Nephron (organoid): ENCODE measurements around the gene SOX1.

Source experiments
- H3K27ac Mint-ChIP-seq, 3 experiments: 2 replicates each; pipeline ENCODE4 v1.8.0; 2020; ENCODE audit warnings: mixed read lengths in 3 of 3, mild to moderate bottlenecking in 2 of 3, moderate library complexity in 1 of 3
- H3K27me3 Mint-ChIP-seq: 2 replicates; pipeline ENCODE4 v1.8.0; 2021; ENCODE audit warnings: low read depth, mild to moderate bottlenecking, moderate library complexity, mixed read lengths
- H3K36me3 Mint-ChIP-seq: 2 replicates; pipeline ENCODE4 v1.8.0; 2020; ENCODE audit warnings: low read depth, mixed read lengths
- H3K4me1 Mint-ChIP-seq: 2 replicates; pipeline ENCODE4 v1.8.0; 2020; ENCODE audit warnings: mixed read lengths
- H3K4me3 Mint-ChIP-seq, 3 experiments: 2 replicates each; pipeline ENCODE4 v1.8.0; 2020; ENCODE audit warnings: mild to moderate bottlenecking in 3 of 3, mixed read lengths in 3 of 3, moderate library complexity in 2 of 3
- H3K9me3 Mint-ChIP-seq: 2 replicates; pipeline ENCODE4 v1.8.0; 2020; ENCODE audit warnings: mixed read lengths
- CTCF ChIP-seq, 3 experiments: fragments of 200-600 bp; sonication (generic); IDR thresholded peaks; one replicate each; pipeline ENCODE4 v1.5.0; 2021; ENCODE audit warnings: antibody characterized with exemption in 3 of 3; ENCODE audit not compliant: unreplicated experiment in 3 of 3

The SOX1 gene

GRCh38 chr13:112116187-112116950 lies 49.4 kb downstream of the SOX1 start:
- Mint-ChIP-seq H3K4me1 (no peaks in the 10 kb centered on the region), H3K27ac (no peak overlapping the region), H3K9me3 (no peaks in the 10 kb centered on the region), H3K4me3 (no peak overlapping the region), H3K36me3 (no peaks in the 10 kb centered on the region), H3K27me3 (peaks cover 82% of the 10 kb centered on the region)
- no peak for TF ChIP-seq CTCF (IDR thresholded peaks at IDR 0.05; ENCODE audit: unreplicated experiment in 3 of 3)

- H3K9me3 Mint-ChIP-seq, result no peaks in the 10 kb centered on the region
- no peak overlapping the region for H3K4me3 Mint-ChIP-seq
- no peaks in the 10 kb centered on the region for H3K36me3 Mint-ChIP-seq
- H3K27ac Mint-ChIP-seq, result no peak overlapping the region
- H3K4me1 Mint-ChIP-seq, result no peaks in the 10 kb centered on the region
- H3K27me3 Mint-ChIP-seq, result peaks cover 74% of the 10 kb centered on the region
- TF ChIP-seq CTCF (IDR thresholded peaks at IDR 0.05; ENCODE audit: unreplicated experiment in 3 of 3), result no peak
Measured at GRCh38 chr13:112117258-112117954, 50.5 kb downstream of the SOX1 start.

- no peak for TF ChIP-seq CTCF (IDR thresholded peaks at IDR 0.05; ENCODE audit: unreplicated experiment in 3 of 3)
- H3K4me1 Mint-ChIP-seq, result no peaks in the 10 kb centered on the region
- peaks cover 74% of the 10 kb centered on the region for H3K27me3 Mint-ChIP-seq
- H3K36me3 Mint-ChIP-seq, result no peaks in the 10 kb centered on the region
- no peak overlapping the region for H3K4me3 Mint-ChIP-seq
- H3K9me3 Mint-ChIP-seq, result no peaks in the 10 kb centered on the region
- no peak overlapping the region for H3K27ac Mint-ChIP-seq
Measured at GRCh38 chr13:112117955-112118302, 51.0 kb downstream of the SOX1 start.

- Mint-ChIP-seq H3K27me3 (peaks cover 71% of the 10 kb centered on the region), H3K36me3 (no peaks in the 10 kb centered on the region), H3K4me3 (no peak overlapping the region), H3K4me1 (no peaks in the 10 kb centered on the region), H3K9me3 (no peaks in the 10 kb centered on the region), H3K27ac (no peak overlapping the region)
- no peak for TF ChIP-seq CTCF (IDR thresholded peaks at IDR 0.05; ENCODE audit: unreplicated experiment in 3 of 3)
Measured at GRCh38 chr13:112118451-112119064, 51.6 kb downstream of the SOX1 start.

- Mint-ChIP-seq H3K4me3 (no peak overlapping the region), H3K36me3 (no peaks in the 10 kb centered on the region), H3K27me3 (peaks cover 66% of the 10 kb centered on the region), H3K27ac (no peak overlapping the region), H3K4me1 (peaks cover 6% of the 10 kb centered on the region), H3K9me3 (peaks cover 2% of the 10 kb centered on the region)
- no peak for TF ChIP-seq CTCF (IDR thresholded peaks at IDR 0.05; ENCODE audit: unreplicated experiment in 3 of 3)
Measured at GRCh38 chr13:112119192-112120030, 52.5 kb downstream of the SOX1 start.
